Measurements from ENCODE around the gene TMEM150A.

The TMEM150A gene

DNA sequence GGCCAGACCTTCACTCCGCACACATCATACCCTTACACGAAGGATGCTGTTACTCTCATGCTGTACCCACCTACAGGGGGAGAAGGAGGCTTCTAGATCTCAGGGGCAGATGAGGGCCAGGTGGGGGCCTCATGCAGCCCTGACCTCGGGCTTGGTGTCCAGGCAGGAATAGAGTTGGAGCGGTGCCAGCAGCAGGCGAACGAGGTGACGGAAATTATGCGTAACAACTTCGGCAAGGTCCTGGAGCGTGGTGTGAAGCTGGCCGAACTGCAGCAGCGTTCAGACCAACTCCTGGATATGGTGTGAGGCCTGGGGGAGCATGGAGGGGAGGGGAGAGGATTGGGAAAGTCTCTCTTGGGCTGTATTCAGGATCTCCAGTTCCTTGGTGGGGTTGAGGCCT is 10.9 kb downstream of the TMEM150A start:
- peak overlapping the region in 5 of 11 experiments; percentile 53 to 95 (median 57); a peak in 6 of 22 replicates for H3K27ac ChIP-seq
- peak overlapping the region in 6 of 11 experiments; percentile 89 to 99 (median 97); a peak in 11 of 22 replicates for H3K4me2 ChIP-seq
- H3K4me1 ChIP-seq, result peaks cover 60 to 83% (median 68%) of the 10 kb centered on the region in 10 experiments
- peaks cover 6 to 34% (median 14%) of the 10 kb centered on the region in 11 experiments; a peak in 21 of 22 replicates for H3K36me3 ChIP-seq
- no peaks in the 10 kb centered on the region for H3K27me3 ChIP-seq
- 0 out of 20 replicates have a peak overlapping the region, but pooled peaks of 1 of the 10 experiments have one; percentile 21 for H3K4me3 ChIP-seq
- H3K9me3 ChIP-seq (replicated peaks in 1 of 11), result no peaks in the 10 kb centered on the region
- peak overlapping the region in 2 of 11 experiments; percentile 52 to 64; a peak in 4 of 22 replicates for H3K9ac ChIP-seq
- TF ChIP-seq Cebpa-rat (IDR thresholded peaks at IDR 0.05), result no peak
- peaks cover 0 to 9% (median 4%) of the 10 kb centered on the region in 11 experiments; a peak in 10 of 22 replicates for H4K20me1 ChIP-seq

DNA sequence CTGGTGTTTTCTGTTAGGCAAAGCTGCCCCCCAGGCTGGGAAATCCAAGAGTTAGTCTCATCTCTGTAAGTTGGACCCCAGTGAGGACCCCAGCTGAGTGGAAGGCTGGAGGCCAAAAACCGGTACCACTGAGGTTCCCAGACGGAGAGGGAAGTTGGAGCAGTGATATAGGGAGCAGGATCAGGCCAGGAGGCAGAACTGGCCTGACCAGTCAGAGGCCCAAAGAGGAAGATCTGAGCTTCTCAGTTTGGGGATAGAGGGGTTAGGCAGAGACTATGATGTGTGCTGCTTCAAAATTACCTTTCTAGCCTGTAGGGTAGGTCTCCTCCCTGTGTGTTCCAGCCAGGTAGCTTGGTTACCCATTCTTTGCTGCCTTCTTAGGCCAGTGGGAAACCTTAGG is 11.5 kb downstream of the TMEM150A start:
- Histone ChIP-seq H3K4me3 (peak overlapping the region in 4 of 10 experiments; percentile 9 to 33 (median 21); a peak in 4 of 20 replicates), H3K4me2 (peak overlapping the region; percentile 24 to 100 (median 97); a peak in 21 of 22 replicates), H3K4me1 (peaks cover 61 to 86% (median 68%) of the 10 kb centered on the region in 10 experiments), H3K27me3 (no peaks in the 10 kb centered on the region), H3K9ac (peak overlapping the region in 10 of 11 experiments; percentile 2 to 64 (median 41); a peak in 14 of 22 replicates), H3K9me3 (replicated peaks in 1 of 11) (no peaks in the 10 kb centered on the region), H3K27ac (peak overlapping the region in 9 of 11 experiments; percentile 4 to 95 (median 56); a peak in 16 of 22 replicates), H3K36me3 (peaks cover 5 to 32% (median 13%) of the 10 kb centered on the region in 11 experiments; a peak in 16 of 22 replicates), H4K20me1 (peaks cover 0 to 3% (median 0%) of the 10 kb centered on the region in 11 experiments; a peak in 4 of 22 replicates)
- TF ChIP-seq Cebpa-rat (IDR thresholded peaks at IDR 0.05), result no peak

DNA sequence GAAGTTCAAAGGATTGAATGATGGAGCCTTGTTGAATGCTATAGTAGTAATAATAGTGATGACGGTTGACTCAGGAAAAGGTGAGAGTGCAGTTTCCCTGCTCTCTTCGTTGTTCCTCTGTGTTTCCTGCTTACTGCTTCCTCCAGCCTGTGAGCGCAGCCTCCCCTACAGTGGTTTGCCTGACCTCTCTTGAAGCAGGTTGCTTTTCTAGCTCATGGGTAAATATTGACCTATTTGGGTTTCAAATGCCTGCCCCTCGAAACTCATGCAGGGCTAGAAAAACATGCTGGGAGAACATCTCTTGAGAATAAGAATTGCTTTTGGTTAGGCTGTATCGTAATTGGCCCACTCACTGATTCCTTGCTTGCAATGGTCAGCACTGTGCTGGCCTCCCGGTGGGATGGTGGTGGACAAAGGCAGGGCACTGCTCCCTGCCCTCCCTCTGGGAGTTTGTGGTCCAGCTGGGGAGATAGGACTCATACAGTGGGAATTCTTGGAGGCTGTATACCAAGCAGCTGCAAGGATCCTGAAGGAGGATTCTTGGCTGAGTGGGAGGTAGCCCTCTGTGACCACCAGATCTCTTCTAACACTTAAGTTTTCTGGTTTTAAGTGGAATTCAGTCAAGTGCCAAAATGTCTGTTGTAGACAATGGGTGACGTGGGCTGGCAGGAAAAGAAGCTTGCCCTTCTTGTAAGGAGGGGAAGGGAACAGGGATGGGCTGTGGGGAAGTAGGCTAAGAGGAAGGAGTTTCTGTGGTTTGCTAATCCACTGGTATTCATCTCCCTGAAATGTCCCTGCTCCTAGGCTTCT is 12.3 kb downstream of the TMEM150A start:
- H3K9ac ChIP-seq, result peak overlapping the region in 9 of 11 experiments; percentile 2 to 64 (median 34); a peak in 11 of 22 replicates
- H3K27ac ChIP-seq, result peak overlapping the region in 10 of 11 experiments; percentile 4 to 95 (median 56); a peak in 15 of 22 replicates
- no peaks in the 10 kb centered on the region for H3K27me3 ChIP-seq
- H3K36me3 ChIP-seq, result peaks cover 5 to 32% (median 13%) of the 10 kb centered on the region in 11 experiments; a peak in 16 of 22 replicates
- no peaks in the 10 kb centered on the region for H3K9me3 ChIP-seq (replicated peaks in 1 of 11)
- peaks cover 68 to 93% (median 76%) of the 10 kb centered on the region in 10 experiments for H3K4me1 ChIP-seq
- peak overlapping the region; percentile 24 to 100 (median 97); a peak in 21 of 22 replicates for H3K4me2 ChIP-seq
- TF ChIP-seq Cebpa-rat (IDR thresholded peaks at IDR 0.05), result no peak
- H3K4me3 ChIP-seq, result peak overlapping the region in 5 of 10 experiments; percentile 9 to 33 (median 21); a peak in 4 of 20 replicates
- H4K20me1 ChIP-seq, result no peaks in the 10 kb centered on the region

DNA sequence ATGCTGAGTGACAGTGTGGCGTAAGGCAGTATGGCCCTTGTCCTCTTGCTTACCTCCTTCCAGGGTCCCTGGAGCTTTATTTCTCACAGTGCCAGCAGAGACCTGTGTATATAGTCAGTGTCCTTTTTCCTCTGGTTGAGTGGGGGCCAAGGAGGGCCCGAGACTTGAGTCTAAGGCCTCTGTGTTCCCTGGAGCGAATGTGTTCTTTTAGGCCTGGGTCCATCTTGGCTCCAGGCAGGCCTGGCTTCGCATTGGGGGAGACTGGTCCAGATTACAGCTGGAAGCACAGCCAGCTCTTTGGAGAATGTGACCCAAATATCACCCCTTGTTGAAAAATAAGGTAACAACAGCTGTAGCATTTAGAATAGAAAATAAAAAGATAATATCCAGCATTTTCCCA is 13.3 kb downstream of the TMEM150A start:
- Histone ChIP-seq H3K27me3 (no peaks in the 10 kb centered on the region), H3K27ac (peak overlapping the region in 9 of 11 experiments; percentile 76 to 96 (median 93); a peak in 17 of 22 replicates), H4K20me1 (no peaks in the 10 kb centered on the region), H3K4me1 (peaks cover 67 to 95% (median 75%) of the 10 kb centered on the region in 10 experiments), H3K9me3 (replicated peaks in 1 of 11) (no peaks in the 10 kb centered on the region), H3K9ac (peak overlapping the region in 7 of 11 experiments; percentile 65 to 95 (median 69); a peak in 12 of 22 replicates), H3K36me3 (peaks cover 5 to 32% (median 13%) of the 10 kb centered on the region in 11 experiments; a peak in 16 of 22 replicates), H3K4me2 (peak overlapping the region; percentile 89 to 100 (median 97)), H3K4me3 (peak overlapping the region in 1 of 10 experiments; percentile 6; a peak in 1 of 20 replicates)
- TF ChIP-seq Cebpa-rat (IDR thresholded peaks at IDR 0.05), result no peak

DNA sequence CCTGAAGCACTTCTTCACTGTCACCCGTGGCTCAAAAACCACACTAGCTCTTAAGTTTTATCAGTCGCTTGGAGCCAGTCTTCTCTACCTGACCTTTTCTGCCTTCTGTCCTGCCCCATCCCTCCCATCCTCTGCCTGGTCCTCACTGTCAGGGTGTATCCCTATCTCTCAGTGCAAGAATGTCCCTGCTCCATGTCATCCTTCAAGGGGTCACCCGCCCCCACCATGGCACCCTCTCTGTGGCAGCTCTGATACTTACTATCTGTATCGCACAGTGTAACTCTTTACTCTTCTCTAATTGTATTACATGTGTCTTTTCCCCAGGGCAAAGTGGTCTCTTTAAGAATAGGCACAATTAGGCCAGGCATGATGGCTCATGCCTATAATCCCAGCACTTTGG is 13.9 kb downstream of the TMEM150A start:
- H4K20me1 ChIP-seq, result no peaks in the 10 kb centered on the region
- peaks cover 69 to 97% (median 77%) of the 10 kb centered on the region in 10 experiments for H3K4me1 ChIP-seq
- H3K4me2 ChIP-seq, result peak overlapping the region; percentile 89 to 100 (median 97)
- peak overlapping the region in 5 of 10 experiments; percentile 12 to 54 (median 35); a peak in 7 of 20 replicates for H3K4me3 ChIP-seq
- peak overlapping the region; percentile 51 to 96 (median 85); a peak in 20 of 22 replicates for H3K27ac ChIP-seq
- H3K36me3 ChIP-seq, result peaks cover 5 to 30% (median 13%) of the 10 kb centered on the region in 11 experiments; a peak in 16 of 22 replicates
- H3K27me3 ChIP-seq, result no peaks in the 10 kb centered on the region
- H3K9me3 ChIP-seq (replicated peaks in 1 of 11), result no peaks in the 10 kb centered on the region
- no peak for TF ChIP-seq Cebpa-rat (IDR thresholded peaks at IDR 0.05)
- peak overlapping the region; percentile 58 to 95 (median 68); a peak in 19 of 22 replicates for H3K9ac ChIP-seq

DNA sequence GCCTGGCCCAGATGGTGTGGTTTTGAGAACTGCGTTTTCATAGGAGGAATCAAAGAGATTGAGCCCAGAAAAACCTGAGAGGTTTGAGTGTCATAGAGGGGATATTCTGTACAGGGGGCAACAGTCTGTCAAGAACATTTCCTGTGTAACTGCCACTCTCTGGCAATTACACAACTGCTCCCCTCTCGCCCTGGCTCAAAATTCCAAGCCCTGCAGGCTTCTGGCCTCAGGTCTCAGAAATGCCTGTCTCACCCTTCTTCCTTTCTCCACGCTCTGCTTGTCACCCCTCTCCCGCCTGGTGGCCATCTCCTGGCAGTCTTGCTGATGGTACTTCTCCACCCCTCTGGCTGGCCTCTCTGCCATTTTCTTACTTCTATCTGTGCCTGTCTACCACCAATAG is 14.3 kb downstream of the TMEM150A start:
- Histone ChIP-seq H3K9me3 (replicated peaks in 1 of 11) (no peaks in the 10 kb centered on the region), H3K4me3 (peak overlapping the region in 7 of 10 experiments; percentile 6 to 54 (median 33); a peak in 10 of 20 replicates), H3K4me2 (peak overlapping the region; percentile 89 to 100 (median 97)), H3K36me3 (peaks cover 5 to 26% (median 11%) of the 10 kb centered on the region in 11 experiments; a peak in 17 of 22 replicates), H3K9ac (peak overlapping the region; percentile 58 to 95 (median 68); a peak in 21 of 22 replicates), H3K27ac (peak overlapping the region; percentile 51 to 96 (median 85); a peak in 21 of 22 replicates), H3K27me3 (no peaks in the 10 kb centered on the region), H3K4me1 (peaks cover 74 to 97% (median 81%) of the 10 kb centered on the region in 10 experiments), H4K20me1 (no peaks in the 10 kb centered on the region)
- peak in 5 of 11 experiments; percentile 7 to 46 (median 34); a peak in 3 of 22 replicates for TF ChIP-seq Cebpa-rat (IDR thresholded peaks at IDR 0.05)

DNA sequence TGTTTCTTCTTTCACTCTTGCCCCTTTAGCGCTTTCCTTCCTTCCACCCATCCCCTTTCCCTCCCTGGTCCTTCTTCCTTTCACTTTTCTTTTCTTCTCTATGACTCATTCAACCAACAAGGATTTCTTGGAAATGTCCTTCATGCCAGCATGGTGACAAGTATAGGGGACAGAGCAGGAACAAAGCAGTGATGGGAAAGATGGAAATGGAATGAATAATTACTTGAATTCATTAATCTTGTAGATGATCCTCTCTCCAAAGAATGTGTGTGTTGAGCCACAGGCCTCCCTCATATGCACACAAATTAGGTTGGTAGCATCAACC is 16.8 kb downstream of the TMEM150A start:
- Histone ChIP-seq H3K36me3 (peaks cover 0 to 16% (median 0%) of the 10 kb centered on the region in 11 experiments; a peak in 8 of 22 replicates), H3K4me1 (peaks cover 95 to 98% (median 97%) of the 10 kb centered on the region in 10 experiments), H3K9ac (peak overlapping the region in 10 of 11 experiments; percentile 83 to 96 (median 92); a peak in 20 of 22 replicates), H3K9me3 (replicated peaks in 1 of 11) (no peaks in the 10 kb centered on the region), H4K20me1 (no peaks in the 10 kb centered on the region), H3K27ac (peak overlapping the region in 10 of 11 experiments; percentile 73 to 96 (median 92); a peak in 20 of 22 replicates), H3K27me3 (no peaks in the 10 kb centered on the region), H3K4me3 (peak overlapping the region; percentile 53 to 84 (median 78); a peak in 18 of 20 replicates), H3K4me2 (peak overlapping the region; percentile 89 to 100 (median 97))
- TF ChIP-seq Cebpa-rat (IDR thresholded peaks at IDR 0.05), result no peak
